Endothelial cell of umbilical vein (primary cell): Measurements from ENCODE around the gene NOTCH3. TPM values are rescaled to one million over a fixed set of nuclear protein-coding genes. Genes with fewer than 3 reads are reported as not detected.

Experiments
- BruUV-seq: library from RNA; stranded (reverse); fragments of 400-500 nt; replicated peaks from 2 replicates; lab custom pipeline; 2021; lab: Mats Ljungman, UMichigan
- CTCF ChIA-PET: fragments of 300-600, 350-600 bp; sonication (Branson Sonifier 250); formaldehyde crosslinking; loops from one replicate; lab custom pipeline; 2021; ENCODE audit warnings: antibody characterized with exemption, inconsistent platforms; lab: Charles Lee
- POLR2A ChIA-PET: fragments of 300-600, 350-600 bp; sonication (Branson Sonifier 250); formaldehyde crosslinking; loops from one replicate; lab custom pipeline; 2021; ENCODE audit warnings: antibody characterized with exemption, inconsistent platforms; lab: Charles Lee
- DNase-seq: peaks from one replicate; pipeline ENCODE4 v3.0.0-alpha.2; 2011; ENCODE audit warnings: low read depth, low spot score
- FAIRE-seq: peaks from 2 replicates; lab custom pipeline; 2011; peaks lifted over from hg19 to GRCh38; lab: Jason Lieb, UNC
- H2AFZ ChIP-seq: 2 replicates; pipeline ENCODE4 v1.6.0; 2012; ENCODE audit warnings: low read depth, low read length, control low read depth, inconsistent platforms
- H3K27ac ChIP-seq: 2 replicates; pipeline ENCODE4 v1.5.1; 2011; ENCODE audit warnings: low read depth, mild to moderate bottlenecking, control low read depth, low read length, moderate library complexity; ENCODE audit not compliant: insufficient read depth
- H3K27me3 ChIP-seq, 2 experiments: 2 replicates each; pipeline versions ENCODE4 v1.6.0 to v1.6.1; 2011; ENCODE audit warnings: low read length in 2 of 2, mixed read lengths in 1 of 2; ENCODE audit not compliant: control insufficient read depth in 2 of 2, insufficient read depth in 2 of 2
- H3K36me3 ChIP-seq, 2 experiments: 2 replicates in 1 of 2; 3 replicates in 1 of 2; pipeline ENCODE4 v1.5.1; 2011; ENCODE audit warnings: low read length in 2 of 2, mild to moderate bottlenecking in 1 of 2, moderate library complexity in 1 of 2; ENCODE audit not compliant: control insufficient read depth in 2 of 2, insufficient read depth in 2 of 2; ENCODE audit errors: extremely low read depth in 1 of 2
- H3K4me1 ChIP-seq: 3 replicates; pipeline ENCODE4 v1.5.1; 2011; ENCODE audit warnings: mild to moderate bottlenecking, low read length; ENCODE audit not compliant: control insufficient read depth, insufficient read depth; ENCODE audit errors: extremely low read depth
- H3K4me2 ChIP-seq: 2 replicates; pipeline ENCODE4 v1.6.1; 2011; ENCODE audit warnings: low read length, control low read depth, mixed read lengths; ENCODE audit not compliant: insufficient read depth
- H3K4me3 ChIP-seq, 3 experiments: fragments of 200-600 bp in 1 of 3; sonication (generic), shearing (Covaris generic) in 1 of 3; replicated peaks in 1 of 3; 2 replicates each; pipeline ENCODE4 v1.5.1; 2011 to 2016; ENCODE audit warnings: control low read depth in 3 of 3, low read length in 3 of 3, mild to moderate bottlenecking in 2 of 3, inconsistent platforms in 1 of 3, low read depth in 1 of 3, moderate library complexity in 1 of 3; ENCODE audit not compliant: insufficient read depth in 1 of 3
- H3K79me2 ChIP-seq: 2 replicates; pipeline ENCODE4 v1.6.0; 2012; ENCODE audit warnings: low read length, inconsistent platforms; ENCODE audit not compliant: control insufficient read depth, insufficient read depth
- H3K9ac ChIP-seq: replicated peaks from 2 replicates; pipeline ENCODE3; 2011; ENCODE audit warnings: low read length, control low read depth; ENCODE audit not compliant: insufficient read depth; ENCODE audit errors: extremely low read depth
- H3K9me1 ChIP-seq: replicated peaks from 3 replicates; pipeline ENCODE4 v1.6.0; 2011; ENCODE audit warnings: mild to moderate bottlenecking, low read length; ENCODE audit not compliant: control insufficient read depth, insufficient read depth; ENCODE audit errors: extremely low read depth
- H3K9me3 ChIP-seq: replicated peaks from 2 replicates; pipeline ENCODE4 v1.5.1; 2012; ENCODE audit warnings: low read length, inconsistent platforms; ENCODE audit not compliant: control insufficient read depth, insufficient read depth
- H4K20me1 ChIP-seq: replicated peaks from 2 replicates; pipeline ENCODE3; 2011; ENCODE audit warnings: mild to moderate bottlenecking, low read length; ENCODE audit not compliant: control insufficient read depth, insufficient read depth; ENCODE audit errors: extremely low read depth
- CTCF ChIP-seq, 2 donors: IDR thresholded peaks; 1 replicate in 1 of 2; 2 replicates in 1 of 2; pipeline ENCODE4 v1.5.1; 2011; ENCODE audit warnings: low read length in 2 of 2, mild to moderate bottlenecking in 2 of 2, moderate library complexity in 2 of 2, control low read depth in 1 of 2, inconsistent platforms in 1 of 2, low read depth in 1 of 2; ENCODE audit not compliant: insufficient read depth in 1 of 2; ENCODE audit errors: extremely low read depth in 1 of 2
- EZH2 ChIP-seq: IDR thresholded peaks from 2 replicates; pipeline ENCODE4 v1.6.1; 2012; ENCODE audit warnings: borderline replicate concordance, low read depth, mild to moderate bottlenecking, moderate library complexity, low read length, inconsistent platforms; ENCODE audit not compliant: severe bottlenecking
- FOS ChIP-seq: IDR thresholded peaks from 2 replicates; pipeline ENCODE4 v1.6.1; 2011; ENCODE audit warnings: mild to moderate bottlenecking, low read length, moderate library complexity, borderline replicate concordance; ENCODE audit not compliant: insufficient read depth
- GATA2 ChIP-seq: IDR thresholded peaks from 2 replicates; pipeline ENCODE4 v1.7.0; 2011; ENCODE audit warnings: low read depth, mild to moderate bottlenecking, moderate library complexity, mixed read lengths, low read length; ENCODE audit not compliant: insufficient read length, insufficient read depth
- JUN ChIP-seq: IDR thresholded peaks from 2 replicates; pipeline ENCODE4 v1.6.1; 2011; ENCODE audit warnings: borderline replicate concordance, low read depth; ENCODE audit not compliant: insufficient read length, insufficient read depth
- MYC ChIP-seq: IDR thresholded peaks from one replicate; pipeline ENCODE4 v1.6.1; 2011; ENCODE audit warnings: mild to moderate bottlenecking, low read depth, low read length
- POLR2A ChIP-seq: IDR thresholded peaks from 2 replicates; pipeline ENCODE4 v1.6.1; 2012; ENCODE audit warnings: low read depth, mild to moderate bottlenecking, control low read depth, low read length
- POLR2AphosphoS5 ChIP-seq: IDR thresholded peaks from 2 replicates; pipeline ENCODE4 v1.6.1; 2012; ENCODE audit warnings: low read depth, mild to moderate bottlenecking, control low read depth, low read length, moderate library complexity; ENCODE audit not compliant: insufficient read depth
- dilution Hi-C: fragments of 300-500 bp; cut with MboI; formaldehyde crosslinking; loops from one replicate; pipeline ENCODE4 v1.15.0; 2019; ENCODE audit warnings: low sequenced_read_pairs; ENCODE audit not compliant: extremely low pct_ligation_motif_present
- intact Hi-C: fragments of 100-400 bp; cut with micrococcal nuclease; formaldehyde crosslinking; loops from one replicate; pipeline ENCODE4 v1.10.0; 2022
- polyA plus RNA-seq, 4 experiments: library from polyadenylated mRNA; depleted of rRNA in 3 of 4; stranded (reverse) in 3 of 4; unstranded in 1 of 4; fragments of >200 nt; gene quantifications; 2 replicates each; pipeline versions ENCODE4 v1.2.1 to v1.2.3, GENCODE V29; 2011 to 2012; ENCODE audit warnings: missing spikeins in 1 of 4
- total RNA-seq: library from RNA; stranded (reverse); gene quantifications from 2 replicates; pipeline ENCODE4 v1.2.3, GENCODE V29; 2021
- TF ChIP-seq, protein P1 (sequence below): IDR thresholded peaks from 2 replicates; pipeline ENCODE4 v1.6.1; 2011; ENCODE audit not compliant: insufficient read depth, insufficient read length

NOTCH3 gene
- total and polyA plus RNA-seq, 2 donors (not counting 3 experiments of a cell fraction or from before 2014, with no cell fraction given): 0.63 to 1.5 TPM

DNA sequence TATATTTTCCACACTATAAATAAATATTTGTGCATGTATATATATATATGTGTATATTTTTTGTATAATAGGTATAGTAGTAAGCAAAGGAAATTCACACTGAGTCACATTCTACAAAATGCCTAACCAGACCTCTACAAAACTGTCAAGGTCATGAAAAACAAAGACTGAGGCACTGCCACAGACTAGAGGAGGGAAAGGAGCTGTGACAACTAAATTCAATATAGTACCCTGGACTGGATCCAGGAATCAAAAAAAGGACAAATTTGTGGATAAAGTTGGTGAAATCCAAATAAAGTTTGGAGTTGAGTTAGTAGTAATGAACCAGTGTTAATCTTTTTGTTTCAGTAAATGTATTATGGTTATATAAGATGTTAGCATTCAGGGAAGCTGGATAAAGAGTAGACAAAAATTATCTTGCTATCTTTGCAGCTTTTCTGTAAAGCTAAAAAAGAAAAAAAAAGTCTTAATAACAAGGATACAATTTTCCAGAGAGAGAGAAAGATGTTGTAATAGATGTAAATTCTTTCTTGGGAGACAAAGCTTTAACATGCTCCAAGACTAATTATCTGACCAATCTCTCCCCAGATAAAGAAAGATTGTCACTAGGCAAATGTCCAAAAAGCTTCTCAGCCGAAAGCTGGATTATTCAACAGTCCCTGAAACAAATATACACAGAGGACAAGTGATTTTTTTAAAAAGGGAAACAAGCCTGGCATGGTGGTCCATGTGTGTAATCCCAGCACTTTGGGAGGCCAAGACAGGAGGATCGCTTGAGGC lies 74.5 kb downstream of the NOTCH3 start:
- peak overlapping the region in 1 of 3 experiments; percentile 20 for H3K4me3 ChIP-seq
- no peak overlapping the region for H3K27ac ChIP-seq
- FAIRE-seq (peak; percentile 58), DNase-seq (no peak)
- H3K4me2 ChIP-seq: peak overlapping the region; percentile 49
- peaks cover 0 to 3% of the 10 kb centered on the region in 2 experiments for H3K27me3 ChIP-seq
- H3K9me1 ChIP-seq: no peaks in the 10 kb centered on the region
- peaks cover 10% of the 10 kb centered on the region for H3K79me2 ChIP-seq
- peaks cover 0 to 7% of the 10 kb centered on the region in 2 experiments for H3K36me3 ChIP-seq
- dilution Hi-C loops: no loop called here
- POLR2A ChIA-PET: no interaction called here
- BruUV-seq: no TSS peak
- no peak overlapping the region for H3K9ac ChIP-seq
- intact Hi-C loops: no loop called here
- H4K20me1 ChIP-seq: no peaks in the 10 kb centered on the region
- peak overlapping the region; percentile 53 for H2AFZ ChIP-seq
- TF ChIP-seq, protein P1, sequence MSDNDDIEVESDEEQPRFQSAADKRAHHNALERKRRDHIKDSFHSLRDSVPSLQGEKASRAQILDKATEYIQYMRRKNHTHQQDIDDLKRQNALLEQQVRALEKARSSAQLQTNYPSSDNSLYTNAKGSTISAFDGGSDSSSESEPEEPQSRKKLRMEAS: no peak
- TF ChIP-seq MYC (no peak), CTCF (IDR thresholded peaks at IDR 0.05; ENCODE audit: extremely low read depth in 1 of 2, insufficient read depth in 1 of 2, low read depth in 1 of 2, low read length in 2 of 2) (no peak), GATA2 (no peak), POLR2A (no peak), EZH2 (no peak), JUN (no peak), POLR2AphosphoS5 (no peak), FOS (no peak)
- peaks cover 3% of the 10 kb centered on the region for H3K4me1 ChIP-seq
- no peaks in the 10 kb centered on the region for H3K9me3 ChIP-seq
- CTCF ChIA-PET: interaction anchor here (1.4 to 3.9 kb wide), 6 partner anchors 25 to 429 kb away, joined by 4 to 30 read pairs (median 6); no protein-coding TSS in a partner anchor
